Measurements from ENCODE around the gene RNF220.

RNF220 gene

DNA sequence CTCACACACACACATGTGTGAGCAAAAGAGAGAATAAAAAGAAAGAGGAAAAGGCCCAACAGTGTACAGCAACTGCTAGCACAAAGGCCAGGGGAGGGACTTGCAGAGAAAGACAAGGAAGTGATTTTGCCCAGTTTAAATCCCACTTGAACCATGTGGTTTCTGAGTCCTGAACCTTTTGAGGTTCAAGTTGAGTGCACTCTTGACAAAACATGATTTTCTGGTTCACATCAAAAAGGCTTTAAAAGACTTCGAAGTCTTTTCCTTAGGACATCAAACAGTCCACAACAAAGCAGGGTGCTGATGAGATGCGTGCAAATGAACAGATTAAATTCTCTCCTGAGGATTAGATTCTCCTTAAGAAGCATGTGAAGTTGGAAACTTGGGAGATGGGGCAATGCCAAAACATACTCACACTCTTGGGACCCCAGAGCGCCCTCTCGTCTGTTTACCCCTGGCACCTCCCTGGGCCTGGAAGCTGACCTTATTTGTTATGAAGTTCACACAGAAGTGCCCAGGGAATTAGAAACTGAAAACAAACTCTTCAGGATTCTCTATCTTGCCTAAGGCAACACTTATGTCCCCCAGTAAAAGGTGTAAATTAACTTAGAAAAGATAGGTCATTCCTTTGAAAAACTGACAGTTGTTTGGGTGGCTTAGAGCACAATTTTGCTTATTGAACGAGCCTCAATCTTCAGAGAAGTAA lies 31.5 kb downstream of the RNF220 start:
- no peak for DNase-seq

DNA sequence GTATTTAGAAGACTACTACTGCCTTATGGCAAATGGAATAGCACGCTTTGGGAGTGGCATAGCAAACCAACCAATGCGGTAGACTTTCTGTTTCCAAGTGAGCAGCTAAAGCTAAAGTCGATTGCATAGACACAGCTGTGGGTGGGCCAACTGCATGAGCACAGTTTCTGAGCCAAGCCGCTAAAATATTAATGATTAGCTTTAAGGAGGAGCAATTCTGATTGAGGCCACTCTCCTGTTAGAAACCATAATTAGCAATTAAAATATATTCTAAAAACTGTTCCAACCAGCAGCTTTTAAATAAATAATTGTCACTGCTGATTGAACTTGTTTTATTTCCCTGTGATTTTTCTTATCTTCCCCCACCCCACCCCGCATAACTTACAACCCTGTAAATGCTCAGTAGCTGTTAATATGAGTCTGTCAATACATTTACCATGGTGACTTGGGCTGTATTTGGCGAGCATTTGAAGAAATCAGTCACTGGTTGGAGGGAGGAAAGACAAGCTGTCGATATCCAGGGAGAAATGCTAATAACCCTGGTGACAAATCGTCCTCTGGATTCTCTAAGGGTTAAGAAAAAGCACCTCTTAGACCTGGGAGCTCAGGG lies 32.2 kb downstream of the RNF220 start:
- DNase-seq = no peak

DNA sequence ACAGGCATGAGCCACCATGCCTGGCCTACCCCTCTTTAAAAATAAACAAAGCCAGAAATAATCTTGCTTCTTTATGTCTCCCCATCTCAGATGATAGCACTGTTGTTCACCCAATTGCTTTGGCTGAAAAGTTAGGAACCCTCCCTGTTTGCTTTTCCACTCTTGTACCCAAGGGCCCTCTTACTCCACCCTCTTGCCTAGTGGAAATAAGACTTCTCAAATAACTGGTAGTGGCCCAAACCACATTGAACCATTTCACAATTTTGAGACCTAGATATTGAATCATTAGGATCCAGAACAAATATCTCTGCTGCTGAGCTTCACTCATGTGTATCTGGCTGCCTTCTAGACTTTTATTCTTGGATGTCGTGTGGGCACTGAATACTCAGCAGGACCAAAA lies 37.7 kb downstream of the RNF220 start:
- no peak for DNase-seq

DNA sequence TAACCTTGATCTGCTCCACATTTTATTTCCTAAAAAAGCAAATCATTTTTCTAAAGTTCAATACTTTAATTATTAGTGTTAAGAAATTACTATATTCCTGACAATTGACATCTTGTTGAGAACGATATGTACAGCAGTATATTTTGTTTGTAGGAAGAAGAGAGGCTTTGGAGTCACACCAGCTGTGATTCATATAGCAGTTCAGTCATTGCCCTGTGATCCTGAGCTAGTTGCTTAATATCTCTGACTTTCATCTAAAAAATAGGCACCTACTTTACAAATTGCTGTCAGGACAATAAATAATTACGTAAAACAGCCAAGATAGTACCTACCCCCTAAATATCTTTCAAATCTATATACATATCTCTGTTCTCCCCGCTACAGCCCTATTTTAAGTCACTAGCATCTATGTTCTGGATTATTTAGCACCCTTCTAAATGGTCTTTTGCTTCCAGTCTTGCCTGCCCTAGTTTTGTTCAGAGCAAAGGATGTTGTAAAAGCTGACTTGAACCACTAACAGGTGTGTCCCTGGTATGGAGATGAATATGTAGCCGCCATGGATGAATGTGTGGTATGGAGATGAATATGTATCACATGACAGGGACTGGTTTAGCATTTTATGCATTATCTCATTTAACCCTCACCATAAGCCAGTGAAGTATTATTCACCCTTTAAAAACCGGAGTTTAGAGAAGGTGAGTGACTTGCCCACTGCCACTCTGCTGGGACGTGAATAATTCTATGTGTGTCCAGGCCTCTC lies 42.2 kb downstream of the RNF220 start:
- no peak for DNase-seq

DNA sequence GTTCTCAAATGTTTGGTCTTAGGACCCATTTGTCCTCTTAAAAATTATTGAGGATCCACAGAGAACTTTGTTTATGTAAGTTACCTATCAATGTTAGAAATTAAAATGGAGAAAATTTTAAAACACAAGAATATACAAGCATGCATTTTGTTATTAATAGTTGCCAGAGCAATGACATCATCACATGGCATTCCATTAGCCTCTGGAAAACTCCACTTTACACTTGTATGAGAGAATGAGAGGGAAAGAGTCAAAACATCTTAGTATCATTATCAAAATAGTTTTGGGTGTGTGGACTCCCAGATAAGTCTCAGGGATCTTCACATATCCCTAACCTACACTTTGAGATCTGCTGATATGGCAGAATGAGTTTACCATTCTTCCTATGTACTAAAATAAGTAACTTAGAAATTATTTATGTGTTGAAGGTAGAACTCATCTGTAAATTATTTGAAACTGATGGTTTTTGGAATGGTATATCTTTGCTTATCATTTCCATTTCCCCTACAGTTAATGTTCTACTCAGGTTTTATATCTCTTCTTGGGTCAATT lies 48.8 kb downstream of the RNF220 start:
- no peak for DNase-seq

DNA sequence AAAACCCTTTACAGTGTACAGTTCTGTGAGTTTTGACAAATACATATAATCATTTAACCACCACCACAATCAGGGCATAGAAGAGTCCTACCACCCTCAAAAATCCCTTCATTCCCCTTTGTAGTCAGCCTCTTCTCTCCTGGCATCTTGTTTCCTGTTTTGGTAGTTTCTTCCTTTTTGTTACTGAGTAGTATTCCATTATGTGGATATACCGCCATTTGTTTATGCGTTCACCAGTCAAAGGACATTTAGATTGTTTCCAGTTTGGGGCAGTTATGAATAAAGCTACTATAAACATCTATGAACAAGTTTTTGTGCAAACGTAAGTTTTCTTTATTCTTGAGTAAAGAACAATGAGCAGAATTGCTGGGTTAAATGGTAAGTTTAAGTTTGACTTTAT lies 49.6 kb downstream of the RNF220 start:
- no peak for DNase-seq

DNA sequence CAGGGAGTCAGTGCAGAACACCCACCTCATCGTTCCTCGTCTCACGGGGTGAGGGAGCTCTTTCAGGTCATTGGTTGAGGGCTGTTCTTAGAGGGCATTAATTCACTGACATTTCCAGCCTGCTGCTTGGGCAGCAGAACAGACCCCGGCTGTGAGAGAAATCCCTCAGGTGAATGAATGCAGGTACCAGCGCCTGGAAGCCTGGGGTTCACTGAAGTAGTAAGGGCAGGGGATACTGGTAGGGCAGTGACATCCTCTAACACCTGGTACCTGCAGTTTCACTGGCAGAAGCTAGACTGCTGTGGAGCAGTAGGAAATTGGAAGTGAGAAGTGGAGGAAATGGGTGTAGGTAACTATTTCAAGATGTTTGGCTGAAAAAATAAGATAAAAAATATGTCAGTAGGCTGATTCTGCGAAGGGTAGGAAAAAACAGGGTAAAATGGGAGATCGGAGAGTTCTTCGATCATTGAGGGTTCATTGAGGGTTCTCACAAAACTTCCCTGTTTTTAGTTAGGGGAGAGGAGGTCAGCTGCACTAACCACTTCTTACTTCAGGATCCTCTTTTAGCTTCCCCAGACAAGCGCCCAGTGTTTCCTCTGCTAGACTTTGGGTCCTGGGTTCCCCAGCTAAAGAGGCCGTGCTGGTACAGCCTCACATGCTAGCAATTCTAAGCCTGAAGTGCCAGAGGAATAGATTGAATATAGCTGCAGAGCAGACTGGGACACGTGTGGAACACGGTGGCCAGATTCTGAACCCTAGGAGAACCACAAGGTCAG lies 55.2 kb downstream of the RNF220 start:
- DNase-seq = no peak

DNA sequence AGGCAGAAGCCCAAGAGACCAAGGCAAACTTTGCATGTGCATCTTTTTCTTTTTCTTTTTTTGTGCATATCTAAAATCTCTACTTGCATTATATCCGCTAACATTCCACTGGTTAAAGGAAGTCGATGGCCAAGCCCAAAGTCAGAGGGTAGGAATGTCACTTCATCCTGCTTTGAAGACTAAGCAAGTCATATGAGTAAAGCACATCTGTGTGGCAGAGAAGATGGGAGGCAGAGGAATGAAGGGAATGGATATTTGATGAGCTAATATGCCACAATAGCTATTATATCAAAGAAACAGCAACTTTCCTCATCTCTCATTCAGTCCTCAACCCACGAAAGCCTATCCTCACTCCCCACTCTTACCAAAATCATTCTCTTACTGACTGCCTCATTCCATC lies 59.3 kb downstream of the RNF220 start:
- no peak for DNase-seq

DNA sequence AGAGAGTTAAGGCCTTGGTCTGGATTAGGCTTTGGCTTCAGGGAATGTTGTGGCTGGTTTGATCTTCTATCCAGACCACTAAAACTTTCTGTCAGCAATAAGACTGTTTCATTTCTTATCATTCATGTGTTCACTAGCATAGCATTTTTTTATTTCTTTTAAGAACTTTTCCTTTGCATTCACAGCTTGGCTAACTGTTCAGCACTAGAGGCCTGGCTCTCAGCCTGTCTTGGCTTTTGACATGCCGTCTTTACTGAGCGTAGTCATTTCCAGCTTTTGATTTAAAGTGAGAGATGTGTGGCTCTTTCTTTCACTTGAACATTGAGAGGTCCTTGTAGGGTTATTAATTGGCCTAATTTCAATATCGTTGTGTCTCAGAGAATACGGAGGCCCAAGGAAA lies 62.5 kb downstream of the RNF220 start:
- DNase-seq = no peak

DNA sequence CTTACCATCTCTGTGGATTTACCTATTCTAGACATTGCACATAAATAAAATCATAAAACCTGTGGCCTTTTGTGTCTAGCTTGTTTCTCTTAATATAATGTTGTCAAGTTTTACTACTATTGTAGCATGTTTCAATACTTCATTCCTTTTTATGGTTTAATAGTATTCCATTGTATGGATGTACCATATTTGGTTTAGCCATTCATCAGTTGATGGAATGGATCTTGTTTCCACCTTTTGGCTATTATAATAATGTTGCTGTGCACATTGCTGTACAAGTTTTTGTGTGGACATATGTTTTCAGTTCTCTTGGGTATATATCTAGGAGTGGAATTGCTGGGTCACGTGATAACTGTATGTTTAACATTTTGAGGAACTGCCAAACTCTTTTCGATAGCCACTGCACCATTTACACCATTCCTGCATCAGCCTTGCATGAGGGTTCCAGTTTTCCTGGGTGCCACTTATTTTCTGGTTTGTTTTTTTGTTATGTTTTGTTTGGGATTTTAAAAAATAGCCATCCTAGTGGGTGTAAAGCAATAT lies 66.9 kb downstream of the RNF220 start:
- no peak for DNase-seq

DNA sequence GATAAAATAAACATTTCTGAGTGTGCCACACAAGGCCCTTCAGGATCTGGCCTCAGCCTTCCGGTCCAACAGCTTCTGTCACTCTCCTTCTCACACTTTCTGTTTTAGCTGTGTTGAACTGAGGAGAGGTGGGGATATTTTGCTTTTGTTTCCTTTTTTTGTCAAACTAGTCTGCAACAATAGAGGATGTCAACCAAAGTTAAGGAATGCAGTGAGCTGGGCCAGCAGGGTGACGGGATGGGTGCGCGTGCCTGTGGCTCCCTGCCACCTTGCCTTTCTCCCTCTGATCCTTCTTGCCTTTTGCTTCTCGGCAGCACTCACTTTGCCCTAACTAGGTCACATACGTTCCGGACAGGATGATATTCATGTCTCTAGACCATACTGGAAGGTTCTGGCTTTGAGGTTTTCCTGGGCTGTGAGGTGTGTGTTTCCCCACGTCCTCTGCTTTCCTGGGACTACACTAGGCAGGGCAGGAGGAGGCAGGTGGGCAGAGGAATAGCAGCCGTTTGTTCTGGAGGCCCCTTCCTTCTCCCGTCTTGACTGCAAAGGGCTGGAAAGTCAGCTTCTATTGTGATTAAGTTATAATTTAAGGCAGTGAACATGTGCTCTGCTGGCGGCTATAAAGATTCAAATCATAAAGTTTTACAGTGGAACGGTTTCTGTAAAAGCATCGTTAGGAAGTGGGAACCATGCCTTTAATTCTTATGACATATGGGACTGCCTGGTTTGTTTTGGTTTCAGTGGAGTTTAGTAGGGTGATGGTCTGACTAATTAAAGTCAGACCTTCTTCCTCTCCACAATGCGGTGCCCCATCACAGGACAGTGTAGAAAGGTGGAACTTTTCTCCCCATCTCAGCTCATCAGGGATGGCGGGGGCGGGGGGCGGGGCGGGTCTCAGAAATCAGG lies 67.8 kb downstream of the RNF220 start:
- no peak for DNase-seq

DNA sequence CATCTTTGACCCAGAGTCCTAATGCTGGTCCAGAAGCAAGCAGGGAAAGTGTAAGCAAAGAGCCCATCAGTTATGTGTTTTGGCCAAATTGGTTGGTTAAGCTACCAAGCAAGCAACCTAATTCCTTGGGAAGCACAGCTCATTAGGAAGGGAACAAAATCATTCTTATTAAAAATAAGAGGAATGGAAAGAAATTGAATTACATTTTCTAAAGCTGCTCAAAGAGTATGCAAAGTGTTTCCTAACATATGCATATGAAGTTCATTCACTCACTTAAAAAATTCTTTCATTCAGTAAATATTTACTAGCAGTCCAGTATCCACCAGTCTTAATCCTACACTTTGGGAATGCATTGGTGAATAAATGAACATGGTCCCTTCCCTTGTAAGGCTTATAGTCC lies 71.8 kb downstream of the RNF220 start:
- DNase-seq = no peak

DNA sequence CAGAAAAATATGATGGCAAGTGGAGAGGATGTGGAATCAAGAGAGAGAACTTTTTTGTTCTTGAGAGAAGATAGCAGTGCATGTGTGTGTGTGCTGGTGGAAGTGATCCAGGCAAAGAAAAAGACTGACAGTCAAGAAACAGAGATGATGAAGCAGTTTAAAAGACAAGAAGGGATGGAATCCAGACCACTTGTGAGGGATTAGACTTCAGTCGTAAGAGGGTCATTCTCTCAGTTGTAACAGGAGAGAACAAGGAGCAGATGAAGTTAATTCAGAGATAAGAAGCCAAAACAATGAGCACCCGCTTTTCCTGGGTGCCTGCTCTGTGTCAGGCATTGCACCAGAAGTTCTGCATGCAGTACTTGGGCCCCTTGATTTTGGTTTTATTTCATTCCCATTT lies 76.6 kb downstream of the RNF220 start:
- DNase-seq = no peak

DNA sequence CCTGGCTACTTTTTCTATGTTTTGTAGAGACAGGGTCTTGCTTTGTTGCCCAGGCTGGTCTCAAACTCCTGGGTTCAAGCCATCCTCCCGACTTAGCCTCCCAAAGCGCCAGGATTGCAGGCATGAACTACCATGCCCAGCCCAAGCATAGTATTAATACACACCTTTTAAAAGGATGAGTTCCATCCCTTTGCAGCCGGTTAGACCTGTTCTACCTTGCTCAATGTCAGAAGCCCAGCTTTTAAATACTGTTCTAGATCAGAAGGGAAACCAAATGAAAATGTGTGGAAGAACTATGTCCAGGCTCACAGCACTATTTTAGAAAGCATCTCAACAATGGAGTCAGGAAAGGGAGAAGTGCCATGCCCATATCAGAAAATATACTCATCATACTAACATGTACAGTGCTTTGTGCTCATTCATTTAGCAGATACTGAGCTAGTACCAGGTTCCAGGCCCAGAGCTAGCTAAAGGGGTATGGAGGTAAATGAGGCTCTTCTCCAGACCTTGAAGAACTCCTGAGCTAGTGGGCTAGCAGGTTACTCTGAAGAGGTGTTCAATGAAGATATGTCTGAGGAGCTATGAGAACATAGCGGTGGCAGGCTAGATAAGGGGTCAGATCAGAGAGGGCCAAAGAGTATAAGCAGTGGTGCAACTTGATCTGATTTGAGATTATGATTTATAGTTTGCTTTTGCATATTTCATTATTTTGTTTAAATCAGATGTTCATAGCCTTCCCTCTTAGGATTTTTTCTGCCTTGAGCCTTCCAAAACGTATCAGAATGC lies 78.2 kb downstream of the RNF220 start:
- DNase-seq = no peak

DNA sequence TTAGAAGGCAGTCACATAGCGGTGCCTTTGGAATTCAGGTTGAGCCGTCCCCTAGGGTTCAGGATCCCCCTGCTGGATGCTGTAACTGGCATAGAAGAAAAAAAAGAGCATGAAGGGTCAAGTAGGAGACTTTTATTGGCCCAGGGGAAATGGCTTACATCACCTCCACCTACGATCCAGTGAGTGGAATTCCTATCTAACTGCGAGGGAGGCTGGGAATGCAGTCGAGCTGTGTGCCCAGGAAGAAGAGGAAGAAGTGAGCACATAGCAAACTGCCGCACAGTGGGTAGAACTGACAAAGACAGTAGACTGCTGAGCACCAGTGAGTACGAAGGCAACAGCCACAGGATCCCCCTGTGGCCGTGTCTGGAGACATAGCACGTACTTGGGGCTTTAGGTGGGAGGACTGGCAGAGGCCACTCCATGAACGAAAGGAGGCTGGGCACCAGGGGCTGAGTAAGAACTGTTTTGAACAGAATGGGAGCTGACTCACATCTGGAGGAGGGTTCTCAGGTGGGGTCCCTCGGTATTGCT lies 79.2 kb downstream of the RNF220 start:
- no peak for DNase-seq

DNA sequence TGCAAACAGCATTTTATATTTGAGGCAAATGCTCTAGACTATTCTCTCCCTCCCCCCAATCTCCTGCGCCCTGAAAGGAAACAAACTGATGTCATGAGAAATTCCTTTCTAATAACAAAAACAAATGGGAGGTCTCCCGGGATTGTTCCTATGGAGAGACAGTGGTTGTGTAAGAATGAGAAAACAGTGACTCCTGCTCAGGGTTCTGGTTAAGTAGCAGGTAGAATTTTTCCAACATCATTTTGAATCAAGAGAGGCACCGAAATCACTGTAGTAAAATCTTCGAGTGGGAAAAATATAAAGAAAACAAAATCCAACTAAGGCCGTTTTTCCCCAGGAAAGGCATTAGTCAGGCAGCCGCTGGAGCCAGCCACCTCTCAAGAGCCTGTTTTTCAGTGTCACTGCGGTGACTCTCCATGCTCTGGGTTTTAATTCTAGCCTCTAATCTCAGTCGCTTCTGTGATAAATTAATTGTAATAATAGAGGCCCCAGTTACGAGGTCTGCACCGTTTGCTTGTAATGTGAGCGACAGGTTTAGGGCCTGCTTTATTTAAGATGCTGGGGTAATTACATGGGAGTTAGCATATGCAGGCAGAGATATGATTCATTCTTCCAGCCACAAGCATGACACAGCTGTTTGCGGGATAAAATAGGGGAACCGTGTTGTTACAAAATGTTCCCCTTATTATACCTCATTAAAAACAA lies 80.3 kb downstream of the RNF220 start:
- DNase-seq = no peak

DNA sequence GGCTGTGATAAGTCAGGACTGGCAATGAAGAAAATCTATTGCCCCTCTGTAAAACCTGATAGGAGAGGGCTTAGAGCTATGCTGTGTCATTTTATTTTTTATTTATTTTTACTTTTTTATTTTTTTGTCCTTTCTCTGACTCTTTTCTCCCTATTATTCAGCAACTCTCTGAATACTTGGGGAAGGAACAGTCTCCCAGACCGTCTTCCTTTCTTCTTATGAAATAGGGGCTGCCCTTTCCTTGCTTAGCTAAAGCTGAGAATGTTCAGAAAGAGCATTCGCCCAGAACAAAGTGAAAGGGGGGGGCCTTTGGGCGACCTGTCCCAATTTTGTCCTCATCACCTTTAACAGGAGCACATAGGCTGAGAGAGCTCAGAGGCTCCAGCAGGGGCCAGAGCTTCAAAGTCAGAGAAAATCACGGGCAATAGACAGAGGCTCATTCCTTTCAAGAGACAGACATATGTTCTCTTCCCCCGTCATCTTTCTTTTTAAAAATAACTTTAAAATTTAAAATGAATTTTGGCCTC lies 80.9 kb downstream of the RNF220 start:
- no peak for DNase-seq

DNA sequence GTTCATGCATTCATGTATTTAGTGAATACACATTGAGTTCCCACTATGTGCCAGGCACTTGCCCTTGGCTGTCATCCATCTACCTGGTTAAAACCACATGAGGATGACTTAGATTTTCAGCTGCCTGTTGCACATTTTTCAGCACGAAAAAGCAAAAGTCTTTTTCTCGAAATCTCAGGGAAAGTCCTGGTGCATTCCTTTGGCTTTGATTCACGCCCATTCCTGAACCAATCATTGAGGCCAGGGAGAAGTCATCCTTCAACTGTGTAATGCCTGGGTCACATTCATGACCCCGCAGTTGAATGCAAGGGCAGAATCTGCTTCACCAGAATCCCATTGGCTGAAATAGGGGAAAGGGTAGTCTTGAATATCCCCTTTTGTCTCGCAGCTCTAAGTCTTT lies 84.4 kb downstream of the RNF220 start:
- no peak for DNase-seq

DNA sequence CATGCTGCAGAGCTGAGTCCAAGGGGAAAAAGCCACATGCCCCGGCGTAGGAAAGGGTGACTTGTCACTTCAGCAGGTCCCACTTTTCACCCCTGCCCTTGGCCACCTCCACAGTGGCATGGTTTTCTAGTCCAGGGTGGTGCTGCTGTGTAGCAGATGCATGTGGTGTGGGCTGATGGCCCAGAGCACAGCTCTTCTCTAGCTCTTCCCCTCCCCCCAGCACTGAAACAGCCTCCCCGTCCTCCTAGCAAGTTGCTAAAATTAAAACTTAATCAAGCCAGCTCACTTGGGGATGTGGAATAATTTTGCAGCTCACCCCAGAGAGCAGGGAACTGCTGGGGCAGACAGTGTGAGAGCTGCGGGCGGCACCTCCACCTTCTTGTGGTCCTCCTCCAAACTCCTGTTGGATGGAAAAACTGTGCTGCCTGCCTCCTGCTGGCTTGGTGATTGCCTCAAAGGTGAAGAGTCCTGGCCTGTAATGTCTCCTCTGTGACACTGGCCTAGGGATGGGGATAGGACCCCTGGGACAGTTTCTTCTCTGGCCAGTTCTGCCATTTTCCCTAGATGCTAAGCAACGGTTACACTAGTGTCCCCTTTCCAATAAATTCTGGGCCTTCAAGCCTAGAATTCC lies 91.6 kb downstream of the RNF220 start:
- no peak for DNase-seq
